Measurements from ENCODE around the gene ZPBP2.

DNA sequence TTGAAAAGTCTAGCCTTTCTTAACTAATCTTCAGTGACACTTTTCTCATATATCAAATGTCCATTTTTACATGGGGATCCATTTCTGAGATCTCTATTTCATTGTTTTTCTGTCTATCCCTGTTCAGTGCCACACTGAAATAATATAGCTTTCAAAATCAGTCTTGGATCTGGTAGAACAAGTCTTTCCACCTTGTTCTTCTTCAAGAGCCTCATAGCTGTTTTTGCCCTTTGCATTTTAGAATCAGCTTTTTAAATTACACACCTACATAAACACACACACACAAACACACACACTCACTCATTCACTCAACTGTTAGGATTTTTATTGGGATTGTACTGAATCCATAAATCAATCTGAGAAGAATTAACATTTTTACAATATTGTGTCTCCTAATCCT is 31.2 kb downstream of the ZPBP2 start:
- TF ChIP-seq, protein P1, sequence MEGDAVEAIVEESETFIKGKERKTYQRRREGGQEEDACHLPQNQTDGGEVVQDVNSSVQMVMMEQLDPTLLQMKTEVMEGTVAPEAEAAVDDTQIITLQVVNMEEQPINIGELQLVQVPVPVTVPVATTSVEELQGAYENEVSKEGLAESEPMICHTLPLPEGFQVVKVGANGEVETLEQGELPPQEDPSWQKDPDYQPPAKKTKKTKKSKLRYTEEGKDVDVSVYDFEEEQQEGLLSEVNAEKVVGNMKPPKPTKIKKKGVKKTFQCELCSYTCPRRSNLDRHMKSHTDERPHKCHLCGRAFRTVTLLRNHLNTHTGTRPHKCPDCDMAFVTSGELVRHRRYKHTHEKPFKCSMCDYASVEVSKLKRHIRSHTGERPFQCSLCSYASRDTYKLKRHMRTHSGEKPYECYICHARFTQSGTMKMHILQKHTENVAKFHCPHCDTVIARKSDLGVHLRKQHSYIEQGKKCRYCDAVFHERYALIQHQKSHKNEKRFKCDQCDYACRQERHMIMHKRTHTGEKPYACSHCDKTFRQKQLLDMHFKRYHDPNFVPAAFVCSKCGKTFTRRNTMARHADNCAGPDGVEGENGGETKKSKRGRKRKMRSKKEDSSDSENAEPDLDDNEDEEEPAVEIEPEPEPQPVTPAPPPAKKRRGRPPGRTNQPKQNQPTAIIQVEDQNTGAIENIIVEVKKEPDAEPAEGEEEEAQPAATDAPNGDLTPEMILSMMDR (IDR thresholded peaks at IDR 0.05; ENCODE audit: insufficient read depth, low read depth, low read length): no peak
- no peak for TF ChIP-seq EZH2 (IDR thresholded peaks at IDR 0.05; ENCODE audit: insufficient read depth, low read length)
